Measurements from ENCODE around the gene PCDH1.

DNA sequence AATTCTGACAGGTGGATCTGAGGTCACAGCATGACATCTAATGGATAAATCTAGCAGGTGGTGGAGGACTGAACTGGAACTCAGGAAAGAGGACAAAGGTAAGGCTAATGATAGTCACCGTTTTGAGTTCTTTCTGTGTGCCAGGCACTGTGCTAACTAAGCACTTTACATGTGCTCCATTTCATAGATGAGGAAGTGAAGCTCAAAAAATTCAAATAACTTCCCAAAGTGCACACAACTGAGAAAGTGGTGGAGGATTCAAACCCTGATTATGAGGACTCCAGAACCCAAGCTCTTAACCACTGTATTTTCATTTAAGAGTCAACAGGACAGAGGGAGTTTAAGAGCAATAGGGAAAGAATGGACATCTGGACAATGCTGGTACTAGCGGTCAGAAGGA lies 38.3 kb upstream of the PCDH1 start:
- no peak for TF ChIP-seq HNRNPH1 (optimal IDR thresholded peaks at IDR 0.05; ENCODE audit: low read depth, low read length)
- no peak for TF ChIP-seq HNRNPUL1 (IDR thresholded peaks at IDR 0.05; ENCODE audit: low read depth, low read length)
- TF ChIP-seq SRSF4 (IDR thresholded peaks at IDR 0.05; ENCODE audit: low read depth, low read length, poor library complexity, severe bottlenecking): no peak
- TF ChIP-seq MIER3 (CRISPR knock-in tag; IDR thresholded peaks at IDR 0.05; ENCODE audit: borderline replicate concordance): no peak
- TF ChIP-seq ZNF7 (CRISPR knock-in tag; IDR thresholded peaks at IDR 0.05): no peak
